Omental fat pad (tissue), 4 donors: ENCODE data around the gene RNF123. TPM values are rescaled to one million over a fixed set of nuclear protein-coding genes. Genes with fewer than 3 reads are reported as not detected.

Experiments
- ATAC-seq: fragments of 150-250 bp; one replicate; pipeline ENCODE4 v1.9.1; 2016; ENCODE audit warnings: mild to moderate bottlenecking, moderate library complexity; ENCODE audit not compliant: low FRiP score
- DNase-seq: peaks from one replicate; pipeline ENCODE4 v3.0.0-alpha.2; 2019; ENCODE audit warnings: low spot score
- total RNA-seq, 4 donors: library from RNA; depleted of rRNA; stranded (reverse); fragments of >200 nt; gene quantifications; one replicate each; pipeline ENCODE4 v1.1.0, GENCODE V29; 2016
- TF ChIP-seq, protein P1 (sequence below), 3 donors: fragments of 450-650 bp; IDR thresholded peaks; one replicate each; pipeline ENCODE4 v1.5.1; 2016 to 2017; ENCODE audit warnings: antibody characterized with exemption in 3 of 3, mild to moderate bottlenecking in 3 of 3, moderate library complexity in 2 of 3

RNF123 gene
- total RNA-seq, 4 donors from 2014 or later: 22.2 to 28.7 (median 26.7) TPM

DNA sequence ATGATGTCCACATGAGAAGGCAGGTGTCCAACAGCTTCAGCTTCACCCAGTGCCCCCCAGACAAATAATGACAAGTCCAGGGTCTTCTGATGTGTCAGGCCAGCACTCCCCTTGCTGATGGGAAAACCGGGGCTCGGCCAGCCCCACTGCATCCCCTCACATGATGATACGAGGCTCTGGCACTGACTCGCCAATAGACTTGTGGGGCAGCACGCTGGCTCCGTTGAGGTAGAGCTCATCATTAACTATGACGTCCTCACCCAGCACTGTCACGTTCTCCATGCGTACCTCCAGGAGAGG, 32.2 kb downstream of the RNF123 start:
- ATAC-seq (no peak), DNase-seq (no peak)
- TF ChIP-seq, protein P1, sequence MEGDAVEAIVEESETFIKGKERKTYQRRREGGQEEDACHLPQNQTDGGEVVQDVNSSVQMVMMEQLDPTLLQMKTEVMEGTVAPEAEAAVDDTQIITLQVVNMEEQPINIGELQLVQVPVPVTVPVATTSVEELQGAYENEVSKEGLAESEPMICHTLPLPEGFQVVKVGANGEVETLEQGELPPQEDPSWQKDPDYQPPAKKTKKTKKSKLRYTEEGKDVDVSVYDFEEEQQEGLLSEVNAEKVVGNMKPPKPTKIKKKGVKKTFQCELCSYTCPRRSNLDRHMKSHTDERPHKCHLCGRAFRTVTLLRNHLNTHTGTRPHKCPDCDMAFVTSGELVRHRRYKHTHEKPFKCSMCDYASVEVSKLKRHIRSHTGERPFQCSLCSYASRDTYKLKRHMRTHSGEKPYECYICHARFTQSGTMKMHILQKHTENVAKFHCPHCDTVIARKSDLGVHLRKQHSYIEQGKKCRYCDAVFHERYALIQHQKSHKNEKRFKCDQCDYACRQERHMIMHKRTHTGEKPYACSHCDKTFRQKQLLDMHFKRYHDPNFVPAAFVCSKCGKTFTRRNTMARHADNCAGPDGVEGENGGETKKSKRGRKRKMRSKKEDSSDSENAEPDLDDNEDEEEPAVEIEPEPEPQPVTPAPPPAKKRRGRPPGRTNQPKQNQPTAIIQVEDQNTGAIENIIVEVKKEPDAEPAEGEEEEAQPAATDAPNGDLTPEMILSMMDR (IDR thresholded peaks at IDR 0.05): no peak

DNA sequence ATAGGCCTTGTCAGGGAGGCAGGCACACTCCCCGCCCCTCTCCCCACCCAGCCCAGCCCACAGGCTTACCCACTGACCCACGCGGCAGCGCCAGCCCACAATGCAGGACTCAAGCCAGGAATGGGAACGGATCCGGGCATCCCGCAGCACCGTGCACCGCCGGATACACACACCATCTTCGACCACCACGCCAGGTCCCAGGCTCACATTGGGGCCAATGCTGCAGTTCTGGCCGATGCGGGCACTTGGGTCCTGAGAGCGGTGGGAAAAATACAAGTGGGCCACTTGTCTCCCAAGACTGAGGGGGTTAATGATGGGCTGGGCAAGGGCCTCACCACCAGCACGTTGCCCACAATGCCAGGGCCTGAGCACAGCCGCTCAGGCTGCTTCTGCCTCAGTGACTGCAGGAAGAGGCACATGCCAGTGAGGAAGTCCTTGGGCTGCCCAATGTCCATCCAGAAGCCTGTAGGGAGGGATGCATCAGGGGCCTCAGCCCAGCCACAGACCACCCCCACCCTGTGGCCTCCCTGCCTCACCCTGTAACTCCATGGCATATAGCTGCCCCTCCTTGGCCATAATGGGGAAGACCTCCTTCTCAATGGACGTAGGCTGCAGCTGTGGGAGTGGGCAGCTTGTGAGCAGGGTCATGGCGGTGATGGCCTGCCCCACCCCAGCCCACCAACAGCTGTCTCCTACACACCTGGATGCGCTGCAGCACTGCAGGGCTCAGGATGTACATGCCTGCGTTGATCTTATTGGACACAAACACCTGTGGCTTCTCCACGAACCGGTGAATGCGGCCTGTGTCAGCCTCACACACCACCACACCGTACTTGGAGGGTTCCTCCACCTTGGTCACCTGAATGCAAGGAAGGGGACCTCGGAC, 32.8 kb downstream of the RNF123 start:
- no peak for ATAC-seq
- no peak for DNase-seq
- TF ChIP-seq, protein P1 (IDR thresholded peaks at IDR 0.05): no peak

DNA sequence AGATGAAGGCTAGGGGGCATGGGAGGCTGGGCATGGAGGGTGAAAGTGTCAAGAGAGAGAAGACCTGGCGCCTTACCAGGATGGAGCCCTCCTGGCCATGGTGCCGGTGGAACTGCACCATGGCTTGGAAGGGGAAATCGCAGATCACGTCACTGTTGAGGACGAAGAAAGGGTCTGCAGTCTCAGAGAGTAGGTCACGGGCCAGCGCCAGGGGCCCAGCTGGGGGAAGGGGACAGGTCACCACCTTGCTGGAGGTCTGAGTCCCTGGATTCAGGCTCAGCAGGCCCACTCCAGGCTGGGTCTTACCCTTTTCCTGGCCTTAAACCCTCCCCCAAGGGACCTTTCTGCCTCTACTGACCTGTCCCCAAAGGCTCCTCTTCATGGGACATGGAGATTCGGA, 33.5 kb downstream of the RNF123 start:
- ATAC-seq (no peak), DNase-seq (no peak)
- TF ChIP-seq, protein P1 (IDR thresholded peaks at IDR 0.05): no peak

DNA sequence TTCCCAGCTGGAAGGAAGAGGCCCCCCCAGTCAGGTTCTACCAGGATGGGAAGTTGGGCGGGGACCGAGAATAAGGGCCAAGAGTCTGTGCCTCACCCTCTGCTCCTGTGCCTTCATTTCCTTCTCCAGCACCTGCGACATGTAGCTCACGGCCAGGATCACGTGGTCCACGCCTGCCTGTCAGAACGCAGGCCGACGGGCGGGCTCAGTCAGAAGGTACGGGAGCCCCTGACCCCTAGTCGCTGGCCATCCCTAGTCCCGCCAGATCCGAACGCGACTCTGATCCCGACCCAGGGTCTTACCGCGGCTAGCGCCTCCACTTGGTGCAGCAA, 33.9 kb downstream of the RNF123 start:
- ATAC-seq (peak; percentile 10), DNase-seq (no peak)
- TF ChIP-seq, protein P1 (IDR thresholded peaks at IDR 0.05): no peak

DNA sequence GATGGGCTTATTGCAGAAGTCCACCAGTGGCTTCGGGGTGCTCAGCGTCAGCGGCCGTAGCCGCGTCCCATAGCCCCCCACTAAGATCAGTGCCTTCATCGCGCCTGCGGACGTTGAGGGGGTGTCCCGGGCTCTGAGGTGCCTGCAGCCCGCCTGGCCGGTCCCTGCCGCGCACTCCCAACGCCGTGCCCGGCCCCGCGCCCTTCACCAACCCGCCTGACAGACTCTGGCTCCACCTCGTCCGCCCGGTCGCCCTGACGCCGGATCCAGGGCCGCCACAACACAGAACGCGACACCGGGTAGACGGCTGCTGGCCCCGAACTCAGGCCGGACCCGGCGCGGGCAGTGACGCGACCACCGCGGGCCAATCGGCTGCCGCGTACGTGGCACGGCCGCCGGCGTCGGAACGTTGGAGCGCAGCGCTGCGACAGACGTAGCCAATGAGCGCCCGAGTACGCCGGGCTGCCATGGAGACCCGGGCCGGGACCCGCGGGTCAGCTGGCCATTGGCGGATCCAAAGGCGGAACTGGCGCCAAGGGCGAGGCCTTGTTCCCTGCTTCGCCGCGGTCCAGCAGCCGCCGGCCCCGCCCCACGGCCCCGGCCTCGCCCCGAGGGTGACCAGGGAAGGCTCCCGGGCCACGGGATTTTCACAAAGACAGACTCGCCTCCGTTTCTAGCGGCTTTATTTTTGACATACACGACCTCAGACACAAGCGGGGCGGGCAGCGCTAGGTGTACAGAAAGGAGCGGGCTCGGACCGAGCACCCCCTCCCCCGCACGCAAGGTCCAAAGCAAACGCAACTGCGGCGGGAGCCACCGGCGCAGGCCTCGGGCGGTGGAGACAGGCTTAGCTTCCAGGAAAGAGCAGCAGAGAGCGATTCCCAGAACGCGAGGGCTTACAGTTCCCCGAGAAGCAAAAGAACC, 34.5 kb downstream of the RNF123 start, which contains the start of gene GMPPB:
GMPPB (minus strand) TSS at position 324 of the 924 bp plus-strand sequence; CDS start at position 99, 225 bp downstream.
- ATAC-seq (peak; percentile 93), DNase-seq (peak; percentile 88)
- TF ChIP-seq, protein P1 (IDR thresholded peaks at IDR 0.05): no peak

DNA sequence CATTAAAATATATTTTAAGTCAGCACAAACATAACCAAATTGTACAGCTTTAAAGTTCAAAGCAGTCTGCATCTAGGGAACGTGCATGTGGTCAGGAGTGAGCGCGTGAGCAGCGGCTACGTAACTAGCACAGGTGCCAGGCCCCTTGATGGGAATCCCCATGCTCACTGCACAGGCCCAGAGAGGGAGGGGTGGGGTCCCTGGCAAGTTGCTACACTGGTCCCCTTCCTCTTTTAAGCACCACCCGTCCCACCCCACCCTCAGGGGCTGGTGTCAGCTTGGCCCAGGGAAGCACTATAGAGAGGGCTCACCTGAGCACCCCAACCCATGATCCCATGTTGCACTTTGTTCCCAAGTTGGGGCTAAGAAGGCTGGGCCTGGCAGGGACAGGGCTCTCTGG, 35.2 kb downstream of the RNF123 start:
- TF ChIP-seq, protein P1 (IDR thresholded peaks at IDR 0.05): no peak
- ATAC-seq: no peak
- no peak for DNase-seq
